SK-N-SH (cell line): ENCODE measurements around the gene XRRA1. TPM values are rescaled to one million over a fixed set of nuclear protein-coding genes. Genes with fewer than 3 reads are reported as not detected.
A peak's percentile ranks its signal among the peaks of the same experiment; 100 is the strongest.

Experiments used
- CTCF ChIA-PET: fragments of 300-600, 350-600 bp; formaldehyde crosslinking; extraction: SDS; loops from one replicate; lab custom pipeline; 2021; lab: Yijun Ruan, JAX
- POLR2A ChIA-PET: fragments of 350-600 bp; sonication (Branson Sonifier 250); formaldehyde crosslinking; extraction: SDS; loops from one replicate; lab custom pipeline; 2020; ENCODE audit warnings: antibody characterized with exemption, inconsistent platforms; lab: Yijun Ruan, JAX
- DNase-seq: peaks from one replicate; pipeline ENCODE4 v3.0.0; 2012
- H2AFZ ChIP-seq: fragments of 200-600 bp; sonication (generic); 2 replicates; pipeline ENCODE4 v1.8.1; 2016; ENCODE audit warnings: antibody characterized with exemption, mild to moderate bottlenecking, low read depth
- H3F3A ChIP-seq: fragments of 200-600 bp; sonication (generic); replicated peaks from 2 replicates; pipeline ENCODE3; 2016; ENCODE audit warnings: antibody characterized with exemption, mild to moderate bottlenecking; ENCODE audit not compliant: insufficient read depth
- H3K27ac ChIP-seq, 2 experiments: fragments of 200-500 bp in 1 of 2; fragments of 200-600 bp in 1 of 2; sonication (Bioruptor generic) in 1 of 2; sonication (generic), shearing (Covaris generic) in 1 of 2; 2 replicates each; pipeline versions ENCODE4 v1.5.1 to v1.6.1; 2014 to 2016; ENCODE audit warnings: low read depth in 2 of 2, inconsistent platforms in 1 of 2, low read length in 1 of 2, mild to moderate bottlenecking in 1 of 2, mixed read lengths in 1 of 2
- H3K27me3 ChIP-seq: fragments of 200-600 bp; sonication (generic), shearing (Covaris generic); 2 replicates; pipeline ENCODE4 v1.6.1; 2016; ENCODE audit warnings: mixed run types; ENCODE audit not compliant: insufficient read depth
- H3K36me3 ChIP-seq, 2 experiments: fragments of 200-500 bp in 1 of 2; fragments of 200-600 bp in 1 of 2; sonication (Bioruptor generic) in 1 of 2; sonication (generic) in 1 of 2; replicated peaks in 1 of 2; 2 replicates each; pipeline versions ENCODE3 to v1.5.1; 2014 to 2016; ENCODE audit warnings: low read length in 1 of 2, mild to moderate bottlenecking in 1 of 2; ENCODE audit not compliant: insufficient read depth in 2 of 2, control insufficient read depth in 1 of 2
- H3K4me1 ChIP-seq, 2 experiments: fragments of 200-500 bp in 1 of 2; fragments of 200-600 bp in 1 of 2; sonication (Bioruptor generic) in 1 of 2; sonication (generic), shearing (Covaris generic) in 1 of 2; 2 replicates each; pipeline versions ENCODE4 v1.5.1 to v1.6.1; 2014 to 2016; ENCODE audit warnings: low read depth in 1 of 2, low read length in 1 of 2, mixed run types in 1 of 2; ENCODE audit not compliant: insufficient read depth in 2 of 2, control insufficient read depth in 1 of 2
- H3K4me2 ChIP-seq: fragments of 200-600 bp; sonication (generic), shearing (Covaris generic); 2 replicates; pipeline ENCODE4 v1.6.1; 2017; ENCODE audit warnings: mixed run types
- H3K4me3 ChIP-seq, 2 experiments: fragments of 200-500 bp in 1 of 2; fragments of 200-600 bp in 1 of 2; sonication (Bioruptor generic) in 1 of 2; sonication (generic), shearing (Covaris generic) in 1 of 2; 2 replicates each; pipeline versions ENCODE4 v1.5.1 to v1.8.1; 2014 to 2016; ENCODE audit warnings: low read depth in 2 of 2, inconsistent platforms in 1 of 2, low read length in 1 of 2, mild to moderate bottlenecking in 1 of 2, mixed read lengths in 1 of 2, moderate library complexity in 1 of 2
- H3K79me2 ChIP-seq: fragments of 200-600 bp; sonication (generic); 2 replicates; pipeline ENCODE4 v1.8.1; 2017; ENCODE audit warnings: mild to moderate bottlenecking; ENCODE audit not compliant: insufficient read depth
- H3K9ac ChIP-seq: fragments of 200-600 bp; sonication (generic); 2 replicates; pipeline ENCODE4 v1.6.1; 2017; ENCODE audit warnings: mixed run types
- H3K9me2 ChIP-seq: fragments of 200-600 bp; sonication (generic); 2 replicates; pipeline ENCODE4 v1.6.1; 2017; ENCODE audit warnings: mixed run types
- H3K9me3 ChIP-seq: fragments of 200-600 bp; sonication (generic); 2 replicates; pipeline ENCODE4 v1.6.1; 2017; ENCODE audit warnings: mixed run types, mild to moderate bottlenecking, moderate library complexity
- H4K20me1 ChIP-seq: fragments of 200-600 bp; sonication (generic); 2 replicates; pipeline ENCODE4 v1.6.1; 2017; ENCODE audit warnings: mild to moderate bottlenecking, mixed run types; ENCODE audit not compliant: insufficient read depth
- EZH2phosphoT487 ChIP-seq: fragments of 200-600 bp; sonication (generic); IDR thresholded peaks from 2 replicates; pipeline ENCODE4 v1.6.1; 2017; ENCODE audit warnings: low read depth, mixed run types, mild to moderate bottlenecking, antibody characterized with exemption, moderate library complexity, borderline replicate concordance
- FOSL2 ChIP-seq: IDR thresholded peaks from 2 replicates; pipeline ENCODE4 v1.4.0; 2012; ENCODE audit warnings: low read depth, mild to moderate bottlenecking, moderate library complexity, borderline replicate concordance
- FOXJ3 ChIP-seq: sonication (generic); formaldehyde crosslinking; IDR thresholded peaks from 2 replicates; pipeline ENCODE4 v1.5.1; 2020; ENCODE audit warnings: mild to moderate bottlenecking, missing genetic modification reagents
- FOXM1 ChIP-seq: IDR thresholded peaks from 2 replicates; pipeline ENCODE4 v1.4.0; 2012; ENCODE audit warnings: low read depth, mild to moderate bottlenecking
- GABPA ChIP-seq: IDR thresholded peaks from 2 replicates; pipeline ENCODE4 v1.4.0; 2012; ENCODE audit warnings: low read depth, mild to moderate bottlenecking
- JUND ChIP-seq: IDR thresholded peaks from 2 replicates; pipeline ENCODE4 v1.4.0; 2012
- MEF2A ChIP-seq: IDR thresholded peaks from 2 replicates; pipeline ENCODE4 v1.4.0; 2012; ENCODE audit warnings: low read depth, borderline replicate concordance
- MXI1 ChIP-seq: IDR thresholded peaks from 2 replicates; pipeline ENCODE4 v1.6.1; 2012; ENCODE audit warnings: mild to moderate bottlenecking, low read depth, low read length, improper control_type of control experiment
- NFIC ChIP-seq: IDR thresholded peaks from 2 replicates; pipeline ENCODE4 v1.4.0; 2012; ENCODE audit warnings: borderline replicate concordance
- NRF1 ChIP-seq: IDR thresholded peaks from 2 replicates; pipeline ENCODE4 v1.6.1; 2012; ENCODE audit warnings: low read depth, mild to moderate bottlenecking, low read length
- POLR2AphosphoS5 ChIP-seq: IDR thresholded peaks from 2 replicates; pipeline ENCODE4 v1.6.1; 2012; ENCODE audit warnings: low read depth, low read length
- RAD21 ChIP-seq: IDR thresholded peaks from 2 replicates; pipeline ENCODE4 v1.6.1; 2012; ENCODE audit warnings: mild to moderate bottlenecking, low read length
- RCOR1 ChIP-seq: fragments of 150-350 bp; IDR thresholded peaks from 2 replicates; pipeline ENCODE4 v1.6.1; 2017; ENCODE audit warnings: antibody characterized with exemption, low read length
- SIN3A ChIP-seq: IDR thresholded peaks from 2 replicates; pipeline ENCODE4 v1.6.1; 2012; ENCODE audit warnings: low read depth, mild to moderate bottlenecking, low read length, moderate library complexity, borderline replicate concordance
- SMC3 ChIP-seq: IDR thresholded peaks from 2 replicates; pipeline ENCODE4 v1.6.1; 2012; ENCODE audit warnings: low read depth, low read length, improper control_type of control experiment
- TAF1 ChIP-seq: IDR thresholded peaks from 2 replicates; pipeline ENCODE4 v1.6.1; 2012; ENCODE audit warnings: low read depth, mild to moderate bottlenecking, low read length, moderate library complexity, borderline replicate concordance
- TCF12 ChIP-seq: IDR thresholded peaks from 2 replicates; pipeline ENCODE4 v1.4.0; 2012
- TEAD4 ChIP-seq: IDR thresholded peaks from 2 replicates; pipeline ENCODE4 v1.4.0; 2012; ENCODE audit warnings: mild to moderate bottlenecking, borderline replicate concordance; ENCODE audit not compliant: insufficient read depth
- YY1 ChIP-seq: IDR thresholded peaks from 2 replicates; pipeline ENCODE4 v1.4.0; 2012; ENCODE audit warnings: low read depth, mild to moderate bottlenecking
- WGBS: methylation state at CpG from one replicate; pipeline ENCODE4 v1.1.6; 2017; ENCODE audit warnings: low lambda C conversion rate; 5-methylcytosine and 5-hydroxymethylcytosine counted together
- polyA plus RNA-seq, 3 experiments: library from polyadenylated mRNA; depleted of rRNA; stranded (reverse); fragments of >200 nt; gene quantifications; 2 replicates each; pipeline ENCODE4 v1.2.3, GENCODE V29; 2012
- TF ChIP-seq, protein P1 (sequence below): IDR thresholded peaks from 2 replicates; pipeline ENCODE4 v1.4.0; 2012; ENCODE audit warnings: low read depth, borderline replicate concordance
- TF ChIP-seq, protein P2 (sequence below): IDR thresholded peaks from 2 replicates; pipeline ENCODE4; 2012
- TF ChIP-seq, protein P3 (sequence below): fragments of 150-350 bp; IDR thresholded peaks from 2 replicates; pipeline ENCODE4 v1.6.1; 2017; ENCODE audit warnings: antibody characterized with exemption, low read length, low read depth, borderline replicate concordance
- TF ChIP-seq, protein P4 (sequence below): IDR thresholded peaks from 2 replicates; pipeline ENCODE4 v1.4.0; 2012; ENCODE audit warnings: low read depth

The XRRA1 gene
- polyA plus RNA-seq, 1 of the 3 experiments (the other 2 are of a cell fraction): 12.9 TPM

DNA sequence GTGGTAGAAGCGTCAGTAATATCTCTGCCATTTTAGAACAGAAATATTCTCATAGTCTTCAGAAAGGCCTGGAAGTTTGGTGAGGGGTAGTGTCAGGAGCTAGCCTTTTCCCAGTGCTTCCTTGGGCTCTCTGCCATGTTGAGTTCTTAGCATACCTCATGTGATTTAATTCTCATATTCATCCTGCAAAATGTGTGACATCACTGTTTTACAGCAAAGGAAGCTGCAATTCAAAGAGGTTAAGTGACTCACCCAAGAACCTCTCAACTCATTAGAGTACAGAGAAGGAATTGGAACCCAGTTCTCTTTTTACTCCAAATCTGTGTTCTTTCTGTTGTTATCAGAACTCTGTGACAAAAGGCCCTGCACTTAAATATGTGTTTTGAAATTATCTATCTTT is 128.1 kb downstream of the XRRA1 start:
- Histone ChIP-seq H4K20me1 (no peaks in the 10 kb centered on the region), H3K4me2 (no peak overlapping the region)
- peak; percentile 62 for TF ChIP-seq JUND
- TF ChIP-seq, protein P1, sequence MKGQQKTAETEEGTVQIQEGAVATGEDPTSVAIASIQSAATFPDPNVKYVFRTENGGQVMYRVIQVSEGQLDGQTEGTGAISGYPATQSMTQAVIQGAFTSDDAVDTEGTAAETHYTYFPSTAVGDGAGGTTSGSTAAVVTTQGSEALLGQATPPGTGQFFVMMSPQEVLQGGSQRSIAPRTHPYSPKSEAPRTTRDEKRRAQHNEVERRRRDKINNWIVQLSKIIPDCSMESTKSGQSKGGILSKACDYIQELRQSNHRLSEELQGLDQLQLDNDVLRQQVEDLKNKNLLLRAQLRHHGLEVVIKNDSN: no peak
- TF ChIP-seq FOSL2: peak; percentile 68
- TF ChIP-seq, protein P2, sequence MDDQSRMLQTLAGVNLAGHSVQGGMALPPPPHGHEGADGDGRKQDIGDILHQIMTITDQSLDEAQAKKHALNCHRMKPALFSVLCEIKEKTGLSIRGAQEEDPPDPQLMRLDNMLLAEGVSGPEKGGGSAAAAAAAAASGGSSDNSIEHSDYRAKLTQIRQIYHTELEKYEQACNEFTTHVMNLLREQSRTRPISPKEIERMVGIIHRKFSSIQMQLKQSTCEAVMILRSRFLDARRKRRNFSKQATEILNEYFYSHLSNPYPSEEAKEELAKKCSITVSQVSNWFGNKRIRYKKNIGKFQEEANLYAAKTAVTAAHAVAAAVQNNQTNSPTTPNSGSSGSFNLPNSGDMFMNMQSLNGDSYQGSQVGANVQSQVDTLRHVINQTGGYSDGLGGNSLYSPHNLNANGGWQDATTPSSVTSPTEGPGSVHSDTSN: peak; percentile 23; the same call in 1 of the 2 replicates
- TF ChIP-seq RAD21: no peak
- TF ChIP-seq TEAD4: 0 out of 2 replicates have a peak, but pooled peaks have one; percentile 19
- peak; percentile 36; the same call in 1 of the 2 replicates for TF ChIP-seq NFIC
- peak; percentile 21; the same call in 1 of the 2 replicates for TF ChIP-seq TCF12
- TF ChIP-seq, all 33 proteins: peak for 6
- Histone ChIP-seq H3K4me3 (no peak overlapping the region), H3K4me1 (peaks cover 0 to 7% of the 10 kb centered on the region in 2 experiments; a peak in 1 of 4 replicates), H3K9me2 (no peaks in the 10 kb centered on the region), H3K79me2 (peaks cover 19% of the 10 kb centered on the region; the same call in 1 of the 2 replicates), H3K9ac (no peak overlapping the region), H3K27ac (peak overlapping the region in 1 of 2 experiments; percentile 69; a peak in 2 of 4 replicates), H3K27me3 (no peaks in the 10 kb centered on the region), H2AFZ (no peak overlapping the region), H3K36me3 (peaks cover 28 to 49% of the 10 kb centered on the region in 2 experiments), H3K9me3 (0 out of 2 replicates have a peak, but pooled peaks cover 8% of the 10 kb centered on the region), H3F3A (peaks cover 8% of the 10 kb centered on the region)
- WGBS: 89% methylated on average over 1 of the region's 1 CpG
- DNase-seq: no peak
- ChIA-PET POLR2A (no interaction called here), CTCF (no interaction called here)

DNA sequence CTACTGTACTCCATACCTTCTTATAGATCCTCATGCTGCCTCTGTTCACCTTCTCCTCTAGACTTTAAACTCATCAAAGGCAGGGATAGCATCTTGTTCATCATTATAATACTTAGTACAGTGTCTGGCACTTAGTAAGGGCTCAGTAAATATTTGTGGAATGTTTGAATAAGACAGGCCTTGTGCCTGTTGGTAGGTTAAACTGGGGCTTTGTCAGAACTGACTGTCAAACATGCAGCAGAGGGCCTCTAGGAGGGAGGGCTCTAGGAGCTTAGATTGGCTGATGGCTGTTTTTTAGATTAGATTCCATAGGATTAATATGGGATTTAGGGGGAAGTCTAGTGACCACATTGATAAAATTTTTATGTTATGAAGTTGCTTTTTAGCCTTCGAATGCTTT is 129.5 kb downstream of the XRRA1 start:
- H3K27ac ChIP-seq: no peak overlapping the region
- H3F3A ChIP-seq: peaks cover 8% of the 10 kb centered on the region
- POLR2A ChIA-PET: no interaction called here
- CTCF ChIA-PET: no interaction called here
- no peaks in the 10 kb centered on the region for H3K9me2 ChIP-seq
- 0 out of 2 replicates have a peak, but pooled peaks cover 5% of the 10 kb centered on the region for H3K9me3 ChIP-seq
- no peak overlapping the region for H3K4me3 ChIP-seq
- peaks cover 28 to 49% of the 10 kb centered on the region in 2 experiments for H3K36me3 ChIP-seq
- TF ChIP-seq, protein P2: no peak
- no peak for TF ChIP-seq NFIC
- TF ChIP-seq POLR2AphosphoS5: no peak
- TF ChIP-seq NRF1: no peak
- no peak for TF ChIP-seq MXI1
- TF ChIP-seq JUND: no peak
- TF ChIP-seq EZH2phosphoT487: no peak
- TF ChIP-seq MEF2A: no peak
- no peak for TF ChIP-seq RCOR1
- no peak for TF ChIP-seq SIN3A
- TF ChIP-seq, protein P3, sequence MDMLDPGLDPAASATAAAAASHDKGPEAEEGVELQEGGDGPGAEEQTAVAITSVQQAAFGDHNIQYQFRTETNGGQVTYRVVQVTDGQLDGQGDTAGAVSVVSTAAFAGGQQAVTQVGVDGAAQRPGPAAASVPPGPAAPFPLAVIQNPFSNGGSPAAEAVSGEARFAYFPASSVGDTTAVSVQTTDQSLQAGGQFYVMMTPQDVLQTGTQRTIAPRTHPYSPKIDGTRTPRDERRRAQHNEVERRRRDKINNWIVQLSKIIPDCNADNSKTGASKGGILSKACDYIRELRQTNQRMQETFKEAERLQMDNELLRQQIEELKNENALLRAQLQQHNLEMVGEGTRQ: no peak
- no peak for TF ChIP-seq YY1
- TF ChIP-seq TAF1: no peak
- no peak for TF ChIP-seq FOXM1
- no peak for TF ChIP-seq FOXJ3 (CRISPR knock-in tag)
- no peak for TF ChIP-seq FOSL2
- TF ChIP-seq SMC3: no peak
- TF ChIP-seq, protein P4, sequence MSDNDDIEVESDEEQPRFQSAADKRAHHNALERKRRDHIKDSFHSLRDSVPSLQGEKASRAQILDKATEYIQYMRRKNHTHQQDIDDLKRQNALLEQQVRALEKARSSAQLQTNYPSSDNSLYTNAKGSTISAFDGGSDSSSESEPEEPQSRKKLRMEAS: no peak
- TF ChIP-seq GABPA: no peak
- TF ChIP-seq TCF12: no peak
- H4K20me1 ChIP-seq: no peaks in the 10 kb centered on the region
- H2AFZ ChIP-seq: no peak overlapping the region
- no peak overlapping the region for H3K4me2 ChIP-seq
- no peak for DNase-seq
- no peak overlapping the region for H3K9ac ChIP-seq
- H3K4me1 ChIP-seq: peaks cover 0 to 7% of the 10 kb centered on the region in 2 experiments; a peak in 1 of 4 replicates
- H3K27me3 ChIP-seq: no peaks in the 10 kb centered on the region
- H3K79me2 ChIP-seq: peaks cover 20% of the 10 kb centered on the region
- 97% methylated on average over 1 of the region's 1 CpG for WGBS
